Spleen (tissue), 11 donors: Measurements from ENCODE around the gene BPIFA3. TPM values are rescaled to one million over a fixed set of nuclear protein-coding genes. Genes with fewer than 3 reads are reported as not detected.

Source experiments
- DNase-seq: peaks from one replicate; pipeline ENCODE4 v3.0.0-alpha.2; 2020
- H3K27ac ChIP-seq, 8 donors: fragments of 200-600 bp; sonication (generic) in 7 of 8; 1 replicate in 4 of 8; 2 replicates in 4 of 8; pipeline versions ENCODE4 v1.5.0 to v1.8.0; 2016 to 2021; ENCODE audit warnings: inconsistent platforms in 4 of 8, mild to moderate bottlenecking in 4 of 8, moderate library complexity in 1 of 8
- H3K27me3 ChIP-seq, 7 donors: fragments of 200-600 bp; sonication (generic) in 6 of 7; replicated peaks in 1 of 7; 1 replicate in 4 of 7; 2 replicates in 3 of 7; pipeline versions ENCODE4 v1.5.0 to v1.8.0; 2016 to 2021; ENCODE audit warnings: inconsistent platforms in 3 of 7, mild to moderate bottlenecking in 1 of 7
- H3K36me3 ChIP-seq, 6 donors: fragments of 200-600 bp; sonication (generic) in 5 of 6; 1 replicate in 4 of 6; 2 replicates in 2 of 6; pipeline versions ENCODE4 v1.5.0 to v1.8.0; 2016 to 2021; ENCODE audit warnings: inconsistent platforms in 2 of 6
- H3K4me1 ChIP-seq, 6 donors: fragments of 200-600 bp; sonication (generic) in 5 of 6; 1 replicate in 3 of 6; 2 replicates in 3 of 6; pipeline versions ENCODE4 v1.5.0 to v1.8.0; 2016 to 2021; ENCODE audit warnings: inconsistent platforms in 3 of 6
- H3K4me3 ChIP-seq, 8 donors: fragments of 200-600 bp; sonication (generic) in 7 of 8; 1 replicate in 4 of 8; 2 replicates in 4 of 8; pipeline versions ENCODE4 v1.5.0 to v1.8.0; 2016 to 2021; ENCODE audit warnings: inconsistent platforms in 4 of 8, mild to moderate bottlenecking in 4 of 8, moderate library complexity in 2 of 8
- H3K9me3 ChIP-seq, 8 donors: fragments of 200-600 bp; sonication (generic) in 7 of 8; 1 replicate in 4 of 8; 2 replicates in 4 of 8; pipeline versions ENCODE4 v1.5.0 to v1.8.0; 2016 to 2021; ENCODE audit warnings: inconsistent platforms in 4 of 8
- CTCF ChIP-seq, 11 experiments: fragments of 200-600 bp in 7 of 11; fragments of 450-650 bp in 4 of 11; sonication (generic) in 4 of 11; IDR thresholded peaks in 8 of 11; conservative IDR thresholded peaks in 3 of 11; 1 replicate in 7 of 11; 2 replicates in 4 of 11; pipeline versions ENCODE4 v1.4.0 to v1.8.0; 2016 to 2021; ENCODE audit warnings: antibody characterized with exemption in 11 of 11, inconsistent platforms in 4 of 11, mild to moderate bottlenecking in 1 of 11
- POLR2A ChIP-seq, 3 donors: fragments of 450-650 bp; IDR thresholded peaks; one replicate each; pipeline ENCODE4 v1.5.1; 2017; ENCODE audit warnings: antibody characterized with exemption in 3 of 3, mild to moderate bottlenecking in 1 of 3
- POLR2AphosphoS5 ChIP-seq, 3 donors: sonication (generic); formaldehyde crosslinking; IDR thresholded peaks; one replicate each; pipeline ENCODE4 v1.5.1; 2017; ENCODE audit warnings: antibody characterized with exemption in 3 of 3
- WGBS, 5 donors: extraction: QIAGEN DNeasy Blood & Tissue Kit in 3 of 5; methylation state at CpG; one replicate each; pipeline versions ENCODE4 v1.1.5 to v1.1.7; 2013 to 2018; 5-methylcytosine and 5-hydroxymethylcytosine counted together
- intact Hi-C: fragments of 100-400 bp; cut with DNase I; formaldehyde crosslinking; loops from one replicate; pipeline ENCODE4 v1.15.0; 2023; ENCODE audit warnings: low total_unique reads
- polyA plus RNA-seq, 3 donors: library from polyadenylated mRNA; stranded (reverse); fragments of 200-250 nt; gene quantifications; one replicate each; pipeline ENCODE4 v1.2.1, GENCODE V29; 2013
- total RNA-seq, 7 donors: library from RNA; depleted of rRNA in 3 of 7; stranded (reverse); fragments of >200 nt in 3 of 7; fragmentation: NEBNext Ultra II Directional in 4 of 7; extraction: Animal tissue kit (Norgen Biotek cat#: 25700) in 4 of 7; gene quantifications; one replicate each; pipeline versions ENCODE4 v1.1.0 to v1.2.1, GENCODE V29; 2016 to 2021
- donor health status: healthy with polysubstance abuse.
- donor health status: DM: no; HTN: no; CAD: no; lungs with moderate emphysema.
- donor health status: DM: no; HTN: no; CAD: no.
- donor health status: Bipolar disorder and iron deficiency.
- donor health status: healthy.
- donor health status: DM: no; HTN: no; CAD: no.
- donor health status: DM: yes; HTN: yes; CAD: no.

The BPIFA3 gene
- total and polyA plus RNA-seq, 10 donors = not detected

GRCh38 chr20:33276303-33277113 is 59.4 kb downstream of the BPIFA3 start:
- no peak for TF ChIP-seq CTCF (IDR thresholded peaks at IDR 0.05 in 8 of 11, conservative IDR thresholded peaks at IDR 0.05 in 3 of 11)
- no peak for TF ChIP-seq POLR2AphosphoS5 (IDR thresholded peaks at IDR 0.05)
- no peak for TF ChIP-seq POLR2A (IDR thresholded peaks at IDR 0.05)
- Histone ChIP-seq H3K4me1 (no peaks in the 10 kb centered on the region), H3K36me3 (no peaks in the 10 kb centered on the region), H3K27me3 (peaks cover 0 to 26% (median 0%) of the 10 kb centered on the region in 7 donors), H3K27ac (no peak overlapping the region), H3K4me3 (no peak overlapping the region), H3K9me3 (no peaks in the 10 kb centered on the region)
- intact Hi-C loops = no loop called here
- no peak for DNase-seq
- WGBS, 5 donors = 75 to 84% (median 80%) methylated on average over 9 to 12 of the region's 12 CpGs

Other genes starting within 250 kb of the BPIFA3 start
- gene SUN5, start 212.9 kb upstream of the BPIFA3 start, total RNA-seq = not detected
- gene SUN5, start 212.9 kb upstream of the BPIFA3 start, polyA plus RNA-seq = not detected
- not detected for gene BPIFB2, start 209.6 kb upstream of the BPIFA3 start, total RNA-seq
- not detected for gene BPIFB2, start 209.6 kb upstream of the BPIFA3 start, polyA plus RNA-seq
- gene BPIFB6, start 185.7 kb upstream of the BPIFA3 start, total RNA-seq = not detected
- not detected for gene BPIFB6, start 185.7 kb upstream of the BPIFA3 start, polyA plus RNA-seq
- gene BPIFB3, start 163.4 kb upstream of the BPIFA3 start, total RNA-seq = not detected
- not detected for gene BPIFB3, start 163.4 kb upstream of the BPIFA3 start, polyA plus RNA-seq
- not detected for gene BPIFB4, start 137.7 kb upstream of the BPIFA3 start, total RNA-seq
- gene BPIFB4, start 137.7 kb upstream of the BPIFA3 start, polyA plus RNA-seq = not detected
- not detected for gene BPIFA2, start 49.2 kb upstream of the BPIFA3 start, total RNA-seq
- not detected for gene BPIFA2, start 49.2 kb upstream of the BPIFA3 start, polyA plus RNA-seq
- not detected for gene BPIFA1, start 18.6 kb downstream of the BPIFA3 start, total RNA-seq
- gene BPIFA1, start 18.6 kb downstream of the BPIFA3 start, polyA plus RNA-seq = not detected
- not detected for gene BPIFB1, start 65.9 kb downstream of the BPIFA3 start, total RNA-seq
- under 1 TPM in 2 of 3 donors, not detected in 1; 0.06 TPM for gene BPIFB1, start 65.9 kb downstream of the BPIFA3 start, polyA plus RNA-seq
- gene CDK5RAP1, start 184.2 kb downstream of the BPIFA3 start, total RNA-seq = 10 to 100 TPM; 21.3 to 34.6 (median 33.2) TPM
- 10 to 100 TPM; 35.6 to 93.0 (median 60.9) TPM for gene CDK5RAP1, start 184.2 kb downstream of the BPIFA3 start, polyA plus RNA-seq
- 1 to 10 TPM; 2.4 to 8.7 (median 3.9) TPM for gene SNTA1, start 226.4 kb downstream of the BPIFA3 start, total RNA-seq
- 1 to 10 TPM; 4.3 to 6.3 (median 5.9) TPM for gene SNTA1, start 226.4 kb downstream of the BPIFA3 start, polyA plus RNA-seq